ENCODE results near the gene TRIM26. TPM values are rescaled to one million over a fixed set of nuclear protein-coding genes. Genes with fewer than 3 reads are reported as not detected.

Gene TRIM26
- total RNA-seq, 2 donors from 2014 or later: 36.0 to 36.1 TPM

DNA sequence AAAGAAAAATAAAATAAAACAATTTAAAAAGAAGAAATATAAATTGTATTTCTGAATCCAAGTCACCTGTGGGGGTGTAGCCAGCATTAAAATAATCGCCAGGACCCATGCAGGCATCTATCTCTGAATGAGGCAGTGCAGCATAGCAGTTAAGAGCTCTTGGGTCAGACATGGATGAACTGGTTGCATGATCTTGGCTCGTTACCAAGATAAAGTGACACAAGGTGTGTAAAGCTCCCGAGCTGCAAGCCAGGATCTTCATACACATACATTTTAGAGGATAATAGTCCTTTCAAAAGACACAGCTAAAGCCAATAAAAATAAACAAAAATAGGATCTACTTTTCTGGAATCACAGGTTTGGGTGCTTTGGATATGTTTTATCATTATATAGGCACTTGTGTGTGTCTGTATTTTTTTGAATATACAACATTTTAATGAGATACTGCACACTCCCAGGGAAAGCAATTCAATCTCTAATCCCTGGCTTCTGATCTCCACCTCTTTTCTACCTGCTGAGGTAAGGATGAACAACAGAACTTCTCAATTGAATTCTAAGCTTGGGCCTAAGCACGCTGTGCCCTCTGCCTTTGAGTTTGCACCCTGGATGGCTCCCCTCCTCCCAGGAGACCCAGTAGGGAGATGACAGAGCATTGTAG is 61.1 kb downstream of the TRIM26 start:
- Histone ChIP-seq H3K4me1 (ENCODE audit: control insufficient read depth in 1 of 2, low read depth in 2 of 2) (no peaks in the 10 kb centered on the region), H3K27me3 (replicated peaks; ENCODE audit: insufficient read depth) (no peaks in the 10 kb centered on the region), H3K4me3 (no peak overlapping the region), H3K36me3 (no peaks in the 10 kb centered on the region), H3K27ac (no peak overlapping the region), H3K9me3 (no peaks in the 10 kb centered on the region)
- no peak for DNase-seq (ENCODE audit: low spot score)
- ATAC-seq (ENCODE audit: insufficient number of reproducible peaks, low FRiP score, low read depth): no peak
- TF ChIP-seq, protein P1, sequence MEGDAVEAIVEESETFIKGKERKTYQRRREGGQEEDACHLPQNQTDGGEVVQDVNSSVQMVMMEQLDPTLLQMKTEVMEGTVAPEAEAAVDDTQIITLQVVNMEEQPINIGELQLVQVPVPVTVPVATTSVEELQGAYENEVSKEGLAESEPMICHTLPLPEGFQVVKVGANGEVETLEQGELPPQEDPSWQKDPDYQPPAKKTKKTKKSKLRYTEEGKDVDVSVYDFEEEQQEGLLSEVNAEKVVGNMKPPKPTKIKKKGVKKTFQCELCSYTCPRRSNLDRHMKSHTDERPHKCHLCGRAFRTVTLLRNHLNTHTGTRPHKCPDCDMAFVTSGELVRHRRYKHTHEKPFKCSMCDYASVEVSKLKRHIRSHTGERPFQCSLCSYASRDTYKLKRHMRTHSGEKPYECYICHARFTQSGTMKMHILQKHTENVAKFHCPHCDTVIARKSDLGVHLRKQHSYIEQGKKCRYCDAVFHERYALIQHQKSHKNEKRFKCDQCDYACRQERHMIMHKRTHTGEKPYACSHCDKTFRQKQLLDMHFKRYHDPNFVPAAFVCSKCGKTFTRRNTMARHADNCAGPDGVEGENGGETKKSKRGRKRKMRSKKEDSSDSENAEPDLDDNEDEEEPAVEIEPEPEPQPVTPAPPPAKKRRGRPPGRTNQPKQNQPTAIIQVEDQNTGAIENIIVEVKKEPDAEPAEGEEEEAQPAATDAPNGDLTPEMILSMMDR (IDR thresholded peaks at IDR 0.05): no peak

GRCh38 chr6:30151580-30151979 is 61.6 kb downstream of the TRIM26 start:
- no peaks in the 10 kb centered on the region for H3K9me3 ChIP-seq
- DNase-seq (ENCODE audit: low spot score) (no peak), ATAC-seq (ENCODE audit: insufficient number of reproducible peaks, low FRiP score, low read depth) (no peak)
- no peaks in the 10 kb centered on the region for H3K36me3 ChIP-seq
- H3K27ac ChIP-seq: no peak overlapping the region
- no peaks in the 10 kb centered on the region for H3K4me1 ChIP-seq (ENCODE audit: control insufficient read depth in 1 of 2, low read depth in 2 of 2)
- TF ChIP-seq, protein P1 (IDR thresholded peaks at IDR 0.05): no peak
- H3K4me3 ChIP-seq: no peak overlapping the region
- no peaks in the 10 kb centered on the region for H3K27me3 ChIP-seq (replicated peaks; ENCODE audit: insufficient read depth)

GRCh38 chr6:30150671-30151395 is 62.4 kb downstream of the TRIM26 start:
- TF ChIP-seq, protein P1 (IDR thresholded peaks at IDR 0.05): no peak
- Histone ChIP-seq H3K36me3 (no peaks in the 10 kb centered on the region), H3K4me3 (no peak overlapping the region), H3K9me3 (no peaks in the 10 kb centered on the region), H3K4me1 (ENCODE audit: control insufficient read depth in 1 of 2, low read depth in 2 of 2) (no peaks in the 10 kb centered on the region), H3K27ac (no peak overlapping the region), H3K27me3 (replicated peaks; ENCODE audit: insufficient read depth) (no peaks in the 10 kb centered on the region)
- ATAC-seq (ENCODE audit: insufficient number of reproducible peaks, low FRiP score, low read depth) (no peak), DNase-seq (ENCODE audit: low spot score) (no peak)

- H3K4me3 ChIP-seq: no peak overlapping the region
- no peak overlapping the region for H3K27ac ChIP-seq
- ATAC-seq (ENCODE audit: insufficient number of reproducible peaks, low FRiP score, low read depth) (no peak), DNase-seq (ENCODE audit: low spot score) (no peak)
- no peaks in the 10 kb centered on the region for H3K9me3 ChIP-seq
- no peaks in the 10 kb centered on the region for H3K27me3 ChIP-seq (replicated peaks; ENCODE audit: insufficient read depth)
- TF ChIP-seq, protein P1 (IDR thresholded peaks at IDR 0.05): no peak
- no peaks in the 10 kb centered on the region for H3K36me3 ChIP-seq
- no peaks in the 10 kb centered on the region for H3K4me1 ChIP-seq (ENCODE audit: control insufficient read depth in 1 of 2, low read depth in 2 of 2)
Measured at GRCh38 chr6:30149858-30150550, 63.2 kb downstream of the TRIM26 start.

- Histone ChIP-seq H3K9me3 (no peaks in the 10 kb centered on the region), H3K27ac (no peak overlapping the region), H3K4me3 (no peak overlapping the region), H3K27me3 (replicated peaks; ENCODE audit: insufficient read depth) (no peaks in the 10 kb centered on the region), H3K36me3 (no peaks in the 10 kb centered on the region), H3K4me1 (ENCODE audit: control insufficient read depth in 1 of 2, low read depth in 2 of 2) (no peaks in the 10 kb centered on the region)
- no peak for DNase-seq (ENCODE audit: low spot score)
- TF ChIP-seq, protein P1 (IDR thresholded peaks at IDR 0.05): no peak
- no peak for ATAC-seq (ENCODE audit: insufficient number of reproducible peaks, low FRiP score, low read depth)
Measured at GRCh38 chr6:30149234-30149633, 64.0 kb downstream of the TRIM26 start.
